Activated CD4-positive, alpha-beta memory T cell treated with anti-CD3 and anti-CD28 coated beads, Interleukin-2, amount 10 ng/mL, durations not matched to agents 7 days and 5 days (primary cell): ENCODE data around the gene MPPED2. TPM values are rescaled to one million over a fixed set of nuclear protein-coding genes. Genes with fewer than 3 reads are reported as not detected.

Source experiments
- CTCF ChIA-PET: fragments of 350-600 bp; sonication (Branson Sonifier 250); formaldehyde crosslinking; loops from one replicate; lab custom pipeline; 2021; ENCODE audit warnings: antibody characterized with exemption, inconsistent platforms; lab: Charles Lee
- POLR2A ChIA-PET: fragments of 350-600 bp; sonication (Branson Sonifier 250); formaldehyde crosslinking; loops from one replicate; lab custom pipeline; 2021; ENCODE audit warnings: antibody characterized with exemption; lab: Charles Lee
- DNase-seq: peaks from one replicate; pipeline ENCODE4 v3.0.0-alpha.2; 2020
- H3K27ac Mint-ChIP-seq: one replicate; pipeline ENCODE4 v1.8.0; 2021; ENCODE audit warnings: mild to moderate bottlenecking, mixed read lengths
- H3K27me3 Mint-ChIP-seq: one replicate; pipeline ENCODE4 v1.8.0; 2021; ENCODE audit warnings: mixed read lengths
- H3K36me3 Mint-ChIP-seq: one replicate; pipeline ENCODE4 v1.8.0; 2021; ENCODE audit warnings: low read depth, mixed read lengths
- H3K4me1 Mint-ChIP-seq: one replicate; pipeline ENCODE4 v1.8.0; 2021; ENCODE audit warnings: mixed read lengths
- H3K4me3 Mint-ChIP-seq: one replicate; pipeline ENCODE4 v1.8.0; 2021; ENCODE audit warnings: mild to moderate bottlenecking, mixed read lengths
- H3K9me3 Mint-ChIP-seq: one replicate; pipeline ENCODE4 v1.8.0; 2021; ENCODE audit warnings: mixed read lengths
- total RNA-seq, 2 experiments: library from RNA; stranded (reverse); gene quantifications; one replicate each; pipeline ENCODE4 v1.2.3, GENCODE V29; 2021

MPPED2 gene
- total RNA-seq, 2 experiments from 2014 or later = not detected

GRCh38 chr11:30423279-30423648 lies 162.9 kb downstream of the MPPED2 start:
- ChIA-PET CTCF (no interaction called here), POLR2A (no interaction called here)
- no peaks in the 10 kb centered on the region for H3K9me3 Mint-ChIP-seq

DNA sequence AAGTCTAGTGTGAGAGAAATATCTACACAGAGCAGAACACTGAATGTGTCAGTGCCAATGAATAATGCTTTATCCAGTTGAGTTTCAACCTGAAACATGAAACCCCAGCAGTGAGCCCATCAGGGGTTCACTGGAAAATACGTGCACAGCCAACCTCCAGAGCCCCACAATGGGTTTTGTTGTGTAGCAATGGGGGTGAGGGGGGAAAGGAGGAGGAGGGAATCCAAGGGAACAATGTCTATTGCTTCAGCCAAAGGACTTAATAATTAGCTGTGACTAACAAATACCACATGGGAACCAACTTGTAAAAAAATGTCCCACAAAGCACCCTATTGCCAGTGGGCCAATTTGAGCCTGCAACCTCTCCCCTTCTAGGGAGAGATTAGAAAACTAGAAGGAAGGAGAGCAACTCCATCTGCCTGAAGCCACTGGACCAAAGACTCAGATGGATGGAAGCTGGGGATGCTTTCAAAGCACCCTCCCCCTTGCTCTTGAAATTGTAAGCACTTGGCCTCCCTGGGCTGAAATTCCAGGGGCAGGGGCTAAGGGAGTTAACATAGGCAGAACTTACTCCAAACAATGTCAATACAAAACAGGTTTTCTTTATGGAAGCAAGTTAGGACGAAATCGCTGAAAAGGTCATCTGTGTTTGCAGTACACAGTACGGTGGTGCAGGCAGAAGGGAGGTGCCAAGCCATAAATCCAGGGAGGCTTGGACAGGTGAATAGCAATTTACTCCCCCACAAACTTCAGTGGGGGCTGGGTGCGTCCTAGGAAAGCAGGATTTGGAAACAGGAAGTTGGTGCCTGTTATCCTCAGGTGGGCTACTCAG lies 163.5 kb downstream of the MPPED2 start:
- Mint-ChIP-seq H3K9me3 (no peaks in the 10 kb centered on the region), H3K4me3 (no peak overlapping the region), H3K36me3 (no peaks in the 10 kb centered on the region), H3K4me1 (no peaks in the 10 kb centered on the region), H3K27ac (no peak overlapping the region), H3K27me3 (peaks cover 2% of the 10 kb centered on the region)
- ChIA-PET CTCF (no interaction called here), POLR2A (no interaction called here)
- DNase-seq = no peak

More at GRCh38 chr11:30423279-30423648, 162.9 kb downstream of the MPPED2 start:
- Mint-ChIP-seq H3K27me3 (peaks cover 2% of the 10 kb centered on the region), H3K4me3 (no peak overlapping the region), H3K27ac (no peak overlapping the region), H3K4me1 (no peaks in the 10 kb centered on the region), H3K36me3 (no peaks in the 10 kb centered on the region)
- DNase-seq = no peak

GRCh38 chr11:30420233-30420787 lies 165.8 kb downstream of the MPPED2 start:
- POLR2A ChIA-PET = no interaction called here
- Mint-ChIP-seq H3K9me3 (no peaks in the 10 kb centered on the region), H3K4me1 (no peaks in the 10 kb centered on the region), H3K27me3 (no peaks in the 10 kb centered on the region), H3K4me3 (no peak overlapping the region), H3K27ac (no peak overlapping the region), H3K36me3 (no peaks in the 10 kb centered on the region)
- CTCF ChIA-PET = no interaction called here
- DNase-seq = no peak

DNA sequence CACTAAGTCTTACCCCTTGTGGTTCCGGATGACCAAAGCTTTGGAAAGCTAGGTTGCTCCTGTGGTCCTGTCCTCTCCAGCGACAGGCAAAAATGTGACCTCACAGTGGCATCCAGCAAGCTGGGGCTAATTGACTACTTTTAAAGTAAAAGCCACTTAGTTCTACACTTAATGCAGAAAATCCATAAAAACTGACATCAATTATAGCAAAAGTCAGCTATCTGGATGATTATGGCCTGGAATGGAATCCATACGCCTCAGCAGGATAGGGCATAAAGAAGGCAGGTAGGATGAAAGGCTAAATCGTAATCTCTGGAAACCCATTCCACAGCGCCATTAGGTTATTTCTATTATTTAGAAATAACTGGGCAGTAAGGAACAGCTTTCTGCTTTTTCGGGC lies 171.3 kb downstream of the MPPED2 start:
- Mint-ChIP-seq H3K4me3 (no peak overlapping the region), H3K36me3 (no peaks in the 10 kb centered on the region), H3K27ac (no peak overlapping the region), H3K27me3 (peaks cover 2% of the 10 kb centered on the region), H3K4me1 (no peaks in the 10 kb centered on the region), H3K9me3 (no peaks in the 10 kb centered on the region)
- DNase-seq = no peak
- CTCF ChIA-PET = interaction anchor here (0.6 kb wide), 1 partner anchor 9 kb away, joined by 3 read pairs; no protein-coding TSS in a partner anchor
- POLR2A ChIA-PET = no interaction called here

GRCh38 chr11:30414244-30414643 lies 171.9 kb downstream of the MPPED2 start:
- H3K27ac Mint-ChIP-seq = no peak overlapping the region
- H3K27me3 Mint-ChIP-seq = peaks cover 5% of the 10 kb centered on the region
- no peaks in the 10 kb centered on the region for H3K9me3 Mint-ChIP-seq
- ChIA-PET CTCF (interaction anchor here (0.6 kb wide), 1 partner anchor 10 kb away, joined by 3 read pairs; no protein-coding TSS in a partner anchor), POLR2A (no interaction called here)
- H3K4me3 Mint-ChIP-seq = no peak overlapping the region
- no peaks in the 10 kb centered on the region for H3K4me1 Mint-ChIP-seq
- no peak for DNase-seq
- no peaks in the 10 kb centered on the region for H3K36me3 Mint-ChIP-seq

DNA sequence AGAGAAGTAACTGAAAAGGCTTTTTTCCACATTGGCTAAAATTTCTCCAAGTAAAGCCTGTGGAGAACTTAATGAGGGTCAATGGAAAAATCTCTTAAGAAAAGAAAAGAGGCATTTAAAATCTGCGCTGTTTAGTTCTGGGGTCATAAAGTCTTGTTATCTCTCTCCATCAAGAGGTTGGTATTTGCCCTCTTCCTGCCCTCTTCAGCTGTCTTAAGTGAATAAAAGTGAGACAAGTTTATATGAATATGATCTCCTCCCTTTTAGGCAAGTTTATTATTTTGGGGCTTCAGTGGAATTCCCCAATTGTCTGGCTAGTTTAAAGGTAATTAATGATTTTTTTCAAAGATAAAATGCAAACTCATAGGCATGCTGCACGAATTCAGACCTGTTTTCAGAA lies 173.6 kb downstream of the MPPED2 start:
- CTCF ChIA-PET = no interaction called here
- no peaks in the 10 kb centered on the region for H3K9me3 Mint-ChIP-seq

DNA sequence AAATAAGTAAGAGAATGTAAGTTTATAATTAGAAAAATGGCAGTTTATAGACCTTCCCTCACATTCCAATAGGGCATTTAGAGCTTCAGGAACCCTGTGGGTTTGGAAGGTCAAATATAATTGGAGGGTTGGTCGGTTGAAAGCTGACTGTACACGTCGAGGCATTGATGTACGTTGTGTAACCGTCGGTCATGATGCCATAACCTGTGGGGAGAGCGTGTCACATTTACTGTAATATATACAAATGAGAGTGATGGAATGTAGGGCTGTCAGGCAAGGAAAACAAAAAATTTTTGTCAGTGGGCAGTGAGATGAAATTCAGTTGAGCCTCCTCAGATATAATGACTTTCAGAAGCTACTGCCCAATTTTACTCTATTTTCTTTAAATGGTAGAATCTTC lies 174.8 kb downstream of the MPPED2 start:
- ChIA-PET POLR2A (interaction anchor here (0.7 kb wide), 1 partner anchor 88 kb away, joined by 3 read pairs; the partner anchor contains the start of gene ARL14EP), CTCF (no interaction called here)
- H3K36me3 Mint-ChIP-seq = no peaks in the 10 kb centered on the region
- no peak for DNase-seq
- no peak overlapping the region for H3K27ac Mint-ChIP-seq
- H3K4me3 Mint-ChIP-seq = no peak overlapping the region
- H3K9me3 Mint-ChIP-seq = no peaks in the 10 kb centered on the region
- H3K27me3 Mint-ChIP-seq = peaks cover 5% of the 10 kb centered on the region
- no peaks in the 10 kb centered on the region for H3K4me1 Mint-ChIP-seq

More for the DNA sequence above, 173.6 kb downstream of the MPPED2 start:
- no peak overlapping the region for H3K4me3 Mint-ChIP-seq
- no peaks in the 10 kb centered on the region for H3K36me3 Mint-ChIP-seq
- no peak for DNase-seq
- no peak overlapping the region for H3K27ac Mint-ChIP-seq
- H3K4me1 Mint-ChIP-seq = no peaks in the 10 kb centered on the region
- peaks cover 5% of the 10 kb centered on the region for H3K27me3 Mint-ChIP-seq
- POLR2A ChIA-PET = no interaction called here

DNA sequence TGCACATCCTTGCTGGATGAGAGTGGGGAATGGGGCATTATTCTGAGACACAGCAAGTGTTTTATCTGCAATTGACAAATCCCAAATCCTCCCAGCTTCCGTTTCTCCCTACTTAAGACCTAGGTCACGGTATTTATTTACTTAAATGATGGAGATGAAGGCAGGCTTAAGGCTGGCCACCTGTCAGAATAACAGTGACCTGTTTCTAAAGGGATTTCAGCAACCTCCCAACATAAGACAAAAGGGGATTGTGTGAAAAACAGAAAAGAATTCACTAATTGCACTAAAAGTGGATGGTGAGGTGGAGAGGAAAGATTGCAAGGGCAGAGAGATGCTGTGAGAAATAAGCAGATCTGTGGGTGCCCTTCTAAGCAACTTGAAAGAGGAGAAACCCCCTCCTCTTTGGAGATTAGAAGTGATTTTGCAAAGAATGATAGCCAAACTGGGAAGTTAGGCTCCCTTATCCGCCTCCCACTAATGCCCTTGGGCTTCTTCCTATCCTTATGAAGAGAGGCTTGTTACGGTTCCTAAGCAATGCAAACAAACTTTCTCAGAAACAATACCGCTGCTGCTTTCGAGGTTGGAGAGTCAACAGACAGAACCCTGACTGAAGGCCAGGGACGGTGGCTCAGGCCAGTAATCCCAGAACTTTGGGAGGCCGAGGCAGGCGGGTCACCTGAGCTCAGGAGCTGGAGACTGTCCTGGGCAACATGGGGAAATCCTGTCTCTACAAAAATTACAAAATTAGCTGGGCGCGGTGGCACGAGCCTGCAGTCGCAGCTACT lies 179.0 kb downstream of the MPPED2 start:
- CTCF ChIA-PET = no interaction called here
- DNase-seq = no peak
- H3K36me3 Mint-ChIP-seq = no peaks in the 10 kb centered on the region

GRCh38 chr11:30405385-30405784 lies 180.8 kb downstream of the MPPED2 start:
- DNase-seq = no peak
- CTCF ChIA-PET = no interaction called here
- no peak overlapping the region for H3K4me3 Mint-ChIP-seq
- no peaks in the 10 kb centered on the region for H3K4me1 Mint-ChIP-seq
- H3K36me3 Mint-ChIP-seq = no peaks in the 10 kb centered on the region
- peaks cover 2% of the 10 kb centered on the region for H3K27me3 Mint-ChIP-seq
- H3K9me3 Mint-ChIP-seq = no peaks in the 10 kb centered on the region
- POLR2A ChIA-PET = no interaction called here
- H3K27ac Mint-ChIP-seq = no peak overlapping the region

More for the DNA sequence above, 179.0 kb downstream of the MPPED2 start:
- Mint-ChIP-seq H3K27me3 (peaks cover 5% of the 10 kb centered on the region), H3K4me1 (no peaks in the 10 kb centered on the region), H3K4me3 (no peak overlapping the region), H3K27ac (no peak overlapping the region), H3K9me3 (no peaks in the 10 kb centered on the region)
- POLR2A ChIA-PET = no interaction called here

GRCh38 chr11:30404136-30404535 lies 182.0 kb downstream of the MPPED2 start:
- Mint-ChIP-seq H3K4me3 (no peak overlapping the region), H3K36me3 (no peaks in the 10 kb centered on the region), H3K27me3 (no peaks in the 10 kb centered on the region), H3K27ac (no peak overlapping the region), H3K9me3 (no peaks in the 10 kb centered on the region), H3K4me1 (no peaks in the 10 kb centered on the region)
- ChIA-PET POLR2A (no interaction called here), CTCF (no interaction called here)
- no peak for DNase-seq

GRCh38 chr11:30395751-30396150 lies 190.4 kb downstream of the MPPED2 start:
- Mint-ChIP-seq H3K9me3 (no peaks in the 10 kb centered on the region), H3K4me1 (no peaks in the 10 kb centered on the region)

GRCh38 chr11:30393012-30393411 lies 193.1 kb downstream of the MPPED2 start:
- DNase-seq = no peak
- H3K4me3 Mint-ChIP-seq = no peak overlapping the region
- H3K27me3 Mint-ChIP-seq = no peaks in the 10 kb centered on the region
- H3K27ac Mint-ChIP-seq = no peak overlapping the region
- H3K9me3 Mint-ChIP-seq = no peaks in the 10 kb centered on the region
- H3K4me1 Mint-ChIP-seq = no peaks in the 10 kb centered on the region
- CTCF ChIA-PET = no interaction called here
- no peaks in the 10 kb centered on the region for H3K36me3 Mint-ChIP-seq
- POLR2A ChIA-PET = no interaction called here

More at GRCh38 chr11:30395751-30396150, 190.4 kb downstream of the MPPED2 start:
- ChIA-PET POLR2A (no interaction called here), CTCF (no interaction called here)
- H3K36me3 Mint-ChIP-seq = no peaks in the 10 kb centered on the region
- H3K27me3 Mint-ChIP-seq = no peaks in the 10 kb centered on the region
- DNase-seq = no peak
- H3K4me3 Mint-ChIP-seq = no peak overlapping the region
- H3K27ac Mint-ChIP-seq = no peak overlapping the region

GRCh38 chr11:30392221-30392784 lies 193.8 kb downstream of the MPPED2 start:
- ChIA-PET POLR2A (no interaction called here), CTCF (no interaction called here)
- Mint-ChIP-seq H3K4me3 (no peak overlapping the region), H3K27me3 (no peaks in the 10 kb centered on the region), H3K9me3 (no peaks in the 10 kb centered on the region), H3K27ac (no peak overlapping the region), H3K36me3 (no peaks in the 10 kb centered on the region), H3K4me1 (no peaks in the 10 kb centered on the region)
- DNase-seq = no peak
